Keratinocyte (primary cell): Measurements from ENCODE around the gene GPRIN2. TPM values are rescaled to one million over a fixed set of nuclear protein-coding genes. Genes with fewer than 3 reads are reported as not detected.
"Not testable (repeated sequence)": the region's sequence is repeated elsewhere in the genome, so short reads cannot be mapped to it uniquely, and the experiment has no call there.

ENCODE experiments used
- DNase-seq: peaks from one replicate; pipeline ENCODE4 v3.0.0-alpha.2; 2011; ENCODE audit warnings: low read depth, missing footprints, low spot score
- FAIRE-seq: peaks from 2 replicates; lab custom pipeline; 2011; peaks lifted over from hg19 to GRCh38; lab: Jason Lieb, UNC
- H2AFZ ChIP-seq: 2 replicates; pipeline ENCODE4 v1.6.0; 2012; ENCODE audit warnings: low read length, control low read depth, inconsistent platforms; ENCODE audit not compliant: control insufficient read depth
- H3K27ac ChIP-seq: 2 replicates; pipeline ENCODE4 v1.5.1; 2011; ENCODE audit warnings: low read length; ENCODE audit not compliant: control insufficient read depth, insufficient read depth
- H3K27me3 ChIP-seq: 3 replicates; pipeline ENCODE4 v1.6.0; 2011; ENCODE audit warnings: low read length; ENCODE audit not compliant: control insufficient read depth, insufficient read depth; ENCODE audit errors: extremely low read depth
- H3K36me3 ChIP-seq, 2 experiments: 2 replicates in 1 of 2; 3 replicates in 1 of 2; pipeline ENCODE4 v1.5.1; 2011; ENCODE audit warnings: low read length in 2 of 2, mild to moderate bottlenecking in 1 of 2; ENCODE audit not compliant: control insufficient read depth in 2 of 2, insufficient read depth in 2 of 2; ENCODE audit errors: extremely low read depth in 1 of 2
- H3K4me1 ChIP-seq: 3 replicates; pipeline ENCODE4 v1.5.1; 2011; ENCODE audit warnings: low read length; ENCODE audit not compliant: control insufficient read depth, insufficient read depth; ENCODE audit errors: extremely low read depth
- H3K4me2 ChIP-seq: 3 replicates; pipeline ENCODE4 v1.6.0; 2011; ENCODE audit warnings: low read depth, low read length; ENCODE audit not compliant: control insufficient read depth, insufficient read depth; ENCODE audit errors: extremely low read depth
- H3K4me3 ChIP-seq, 3 experiments: fragments of 200-600 bp in 1 of 3; sonication (generic) in 1 of 3; 2 replicates in 2 of 3; 3 replicates in 1 of 3; pipeline ENCODE4 v1.5.1; 2011 to 2016; ENCODE audit warnings: low read length in 3 of 3, mild to moderate bottlenecking in 3 of 3, control low read depth in 2 of 3, inconsistent platforms in 1 of 3, low read depth in 1 of 3, mixed read lengths in 1 of 3, mixed run types in 1 of 3, moderate library complexity in 1 of 3; ENCODE audit not compliant: control insufficient read depth in 2 of 3, insufficient read depth in 2 of 3; ENCODE audit errors: extremely low read depth in 1 of 3
- H3K79me2 ChIP-seq: 2 replicates; pipeline ENCODE4 v1.6.0; 2012; ENCODE audit warnings: low read length; ENCODE audit not compliant: control insufficient read depth, insufficient read depth
- H3K9ac ChIP-seq: 3 replicates; pipeline ENCODE4 v1.6.0; 2011; ENCODE audit warnings: low read length; ENCODE audit not compliant: control insufficient read depth, insufficient read depth; ENCODE audit errors: extremely low read depth
- H3K9me1 ChIP-seq: 3 replicates; pipeline ENCODE4 v1.6.0; 2011; ENCODE audit warnings: low read length; ENCODE audit not compliant: control insufficient read depth, insufficient read depth; ENCODE audit errors: extremely low read depth
- H3K9me3 ChIP-seq: 2 replicates; pipeline ENCODE4 v1.5.1; 2012; ENCODE audit warnings: low read depth, low read length; ENCODE audit not compliant: control insufficient read depth
- H4K20me1 ChIP-seq: 3 replicates; pipeline ENCODE4 v1.6.0; 2011; ENCODE audit warnings: low read length; ENCODE audit not compliant: control insufficient read depth, insufficient read depth; ENCODE audit errors: extremely low read depth
- CTCF ChIP-seq, 3 experiments: IDR thresholded peaks in 1 of 3; conservative IDR thresholded peaks in 1 of 3; optimal IDR thresholded peaks in 1 of 3; 2 replicates in 2 of 3; 3 replicates in 1 of 3; pipeline versions ENCODE3 to v1.5.1; 2011; ENCODE audit warnings: low read length in 3 of 3, mild to moderate bottlenecking in 3 of 3, moderate library complexity in 2 of 3, control low read depth in 1 of 3, inconsistent platforms in 1 of 3; ENCODE audit not compliant: insufficient read depth in 2 of 3; ENCODE audit errors: extremely low read depth in 1 of 3
- EZH2 ChIP-seq: IDR thresholded peaks from one replicate; pipeline ENCODE4 v1.6.1; 2012; ENCODE audit warnings: inconsistent platforms, mild to moderate bottlenecking, low read length, moderate library complexity
- dilution Hi-C: fragments of 300-500 bp; cut with MboI; formaldehyde crosslinking; loops from one replicate; pipeline ENCODE4 v1.7.0; 2020; ENCODE audit warnings: low sequenced_read_pairs; ENCODE audit not compliant: extremely low pct_ligation_motif_present
- polyA plus RNA-seq, 5 experiments: library from polyadenylated mRNA; depleted of rRNA in 3 of 5; stranded (reverse) in 3 of 5; stranded (forward) in 1 of 5; unstranded in 1 of 5; fragments of >200 nt; gene quantifications; 1 replicate in 1 of 5; 2 replicates in 3 of 5; 3 replicates in 1 of 5; pipeline versions ENCODE4 v1.2.1 to v1.2.3, GENCODE V29; 2011 to 2012; ENCODE audit warnings: missing spikeins in 2 of 5, low read depth in 1 of 5, low replicate concordance in 1 of 5

Gene GPRIN2
- polyA plus RNA-seq, 1 donor (not counting 4 experiments of a cell fraction or from before 2014, with no cell fraction given): 0.08 TPM

GRCh38 chr10:46530249-46531186 is 25.9 kb downstream of the GPRIN2 start:
- no peak overlapping the region for H3K4me3 ChIP-seq

GRCh38 chr10:46529742-46530141 is 26.7 kb downstream of the GPRIN2 start:
- H3K4me1 ChIP-seq: peaks cover 19% of the 10 kb centered on the region
- H3K9ac ChIP-seq, H3K4me2 ChIP-seq, FAIRE-seq, H2AFZ ChIP-seq, H3K27me3 ChIP-seq, dilution Hi-C loops, DNase-seq, H4K20me1 ChIP-seq, H3K4me3 ChIP-seq, H3K9me3 ChIP-seq, H3K27ac ChIP-seq, H3K79me2 ChIP-seq, H3K9me1 ChIP-seq, H3K36me3 ChIP-seq: not testable (repeated sequence)

More at GRCh38 chr10:46530249-46531186, 25.9 kb downstream of the GPRIN2 start:
- Histone ChIP-seq H3K4me1 (peaks cover 11% of the 10 kb centered on the region), H3K27me3 (peaks cover 8% of the 10 kb centered on the region), H3K79me2 (no peaks in the 10 kb centered on the region), H3K36me3 (no peaks in the 10 kb centered on the region), H3K27ac (no peak overlapping the region), H2AFZ (no peak overlapping the region), H4K20me1 (no peaks in the 10 kb centered on the region), H3K4me2 (no peak overlapping the region), H3K9me1 (no peaks in the 10 kb centered on the region), H3K9ac (no peak overlapping the region), H3K9me3 (no peaks in the 10 kb centered on the region)
- TF ChIP-seq EZH2 (no peak), CTCF (optimal IDR thresholded peaks at IDR 0.05 in 1 of 3, IDR thresholded peaks at IDR 0.05 in 1 of 3, conservative IDR thresholded peaks at IDR 0.05 in 1 of 3; ENCODE audit: extremely low read depth in 1 of 3, insufficient read depth in 2 of 3, low read length in 3 of 3) (no peak)
- FAIRE-seq (no peak), DNase-seq (no peak)
- dilution Hi-C loops: no loop called here
